SK-N-SH (cell line): ENCODE results near the gene FBLIM1. TPM values are rescaled to one million over a fixed set of nuclear protein-coding genes. Genes with fewer than 3 reads are reported as not detected.

Source experiments
- CTCF ChIA-PET: fragments of 300-600, 350-600 bp; formaldehyde crosslinking; extraction: SDS; loops from one replicate; lab custom pipeline; 2021; lab: Yijun Ruan, JAX
- POLR2A ChIA-PET: fragments of 350-600 bp; sonication (Branson Sonifier 250); formaldehyde crosslinking; extraction: SDS; loops from one replicate; lab custom pipeline; 2020; ENCODE audit warnings: antibody characterized with exemption, inconsistent platforms; lab: Yijun Ruan, JAX
- DNase-seq: peaks from one replicate; pipeline ENCODE4 v3.0.0; 2012
- H2AFZ ChIP-seq: fragments of 200-600 bp; sonication (generic); 2 replicates; pipeline ENCODE4 v1.8.1; 2016; ENCODE audit warnings: antibody characterized with exemption, mild to moderate bottlenecking, low read depth
- H3F3A ChIP-seq: fragments of 200-600 bp; sonication (generic); replicated peaks from 2 replicates; pipeline ENCODE3; 2016; ENCODE audit warnings: antibody characterized with exemption, mild to moderate bottlenecking; ENCODE audit not compliant: insufficient read depth
- H3K27ac ChIP-seq, 2 experiments: fragments of 200-500 bp in 1 of 2; fragments of 200-600 bp in 1 of 2; sonication (Bioruptor generic) in 1 of 2; sonication (generic), shearing (Covaris generic) in 1 of 2; 2 replicates each; pipeline versions ENCODE4 v1.5.1 to v1.6.1; 2014 to 2016; ENCODE audit warnings: low read depth in 2 of 2, inconsistent platforms in 1 of 2, low read length in 1 of 2, mild to moderate bottlenecking in 1 of 2, mixed read lengths in 1 of 2
- H3K27me3 ChIP-seq: fragments of 200-600 bp; sonication (generic), shearing (Covaris generic); 2 replicates; pipeline ENCODE4 v1.6.1; 2016; ENCODE audit warnings: mixed run types; ENCODE audit not compliant: insufficient read depth
- H3K36me3 ChIP-seq, 2 experiments: fragments of 200-500 bp in 1 of 2; fragments of 200-600 bp in 1 of 2; sonication (Bioruptor generic) in 1 of 2; sonication (generic) in 1 of 2; replicated peaks in 1 of 2; 2 replicates each; pipeline versions ENCODE3 to v1.5.1; 2014 to 2016; ENCODE audit warnings: low read length in 1 of 2, mild to moderate bottlenecking in 1 of 2; ENCODE audit not compliant: insufficient read depth in 2 of 2, control insufficient read depth in 1 of 2
- H3K4me1 ChIP-seq, 2 experiments: fragments of 200-500 bp in 1 of 2; fragments of 200-600 bp in 1 of 2; sonication (Bioruptor generic) in 1 of 2; sonication (generic), shearing (Covaris generic) in 1 of 2; 2 replicates each; pipeline versions ENCODE4 v1.5.1 to v1.6.1; 2014 to 2016; ENCODE audit warnings: low read depth in 1 of 2, low read length in 1 of 2, mixed run types in 1 of 2; ENCODE audit not compliant: insufficient read depth in 2 of 2, control insufficient read depth in 1 of 2
- H3K4me2 ChIP-seq: fragments of 200-600 bp; sonication (generic), shearing (Covaris generic); 2 replicates; pipeline ENCODE4 v1.6.1; 2017; ENCODE audit warnings: mixed run types
- H3K4me3 ChIP-seq, 2 experiments: fragments of 200-500 bp in 1 of 2; fragments of 200-600 bp in 1 of 2; sonication (Bioruptor generic) in 1 of 2; sonication (generic), shearing (Covaris generic) in 1 of 2; 2 replicates each; pipeline versions ENCODE4 v1.5.1 to v1.8.1; 2014 to 2016; ENCODE audit warnings: low read depth in 2 of 2, inconsistent platforms in 1 of 2, low read length in 1 of 2, mild to moderate bottlenecking in 1 of 2, mixed read lengths in 1 of 2, moderate library complexity in 1 of 2
- H3K79me2 ChIP-seq: fragments of 200-600 bp; sonication (generic); 2 replicates; pipeline ENCODE4 v1.8.1; 2017; ENCODE audit warnings: mild to moderate bottlenecking; ENCODE audit not compliant: insufficient read depth
- H3K9ac ChIP-seq: fragments of 200-600 bp; sonication (generic); 2 replicates; pipeline ENCODE4 v1.6.1; 2017; ENCODE audit warnings: mixed run types
- H3K9me2 ChIP-seq: fragments of 200-600 bp; sonication (generic); 2 replicates; pipeline ENCODE4 v1.6.1; 2017; ENCODE audit warnings: mixed run types
- H3K9me3 ChIP-seq: fragments of 200-600 bp; sonication (generic); 2 replicates; pipeline ENCODE4 v1.6.1; 2017; ENCODE audit warnings: mixed run types, mild to moderate bottlenecking, moderate library complexity
- H4K20me1 ChIP-seq: fragments of 200-600 bp; sonication (generic); 2 replicates; pipeline ENCODE4 v1.6.1; 2017; ENCODE audit warnings: mild to moderate bottlenecking, mixed run types; ENCODE audit not compliant: insufficient read depth
- CHD2 ChIP-seq: fragments of 150-350 bp; IDR thresholded peaks from 2 replicates; pipeline ENCODE4 v1.6.1; 2018; ENCODE audit warnings: low read length; ENCODE audit not compliant: partially characterized antibody
- ELF1 ChIP-seq: IDR thresholded peaks from 2 replicates; pipeline ENCODE4 v1.4.0; 2012
- EP300 ChIP-seq, 2 experiments: IDR thresholded peaks; 2 replicates each; pipeline versions ENCODE4 v1.4.0 to v1.6.1; 2012; ENCODE audit warnings: borderline replicate concordance in 1 of 2, low read depth in 1 of 2, low read length in 1 of 2
- FOSL2 ChIP-seq: IDR thresholded peaks from 2 replicates; pipeline ENCODE4 v1.4.0; 2012; ENCODE audit warnings: low read depth, mild to moderate bottlenecking, moderate library complexity, borderline replicate concordance
- GABPA ChIP-seq: IDR thresholded peaks from 2 replicates; pipeline ENCODE4 v1.4.0; 2012; ENCODE audit warnings: low read depth, mild to moderate bottlenecking
- NRF1 ChIP-seq: IDR thresholded peaks from 2 replicates; pipeline ENCODE4 v1.6.1; 2012; ENCODE audit warnings: low read depth, mild to moderate bottlenecking, low read length
- RFX5 ChIP-seq: IDR thresholded peaks from 2 replicates; pipeline ENCODE4 v1.6.1; 2012; ENCODE audit warnings: mild to moderate bottlenecking, improper control_type of control experiment, low read length
- TCF12 ChIP-seq: IDR thresholded peaks from 2 replicates; pipeline ENCODE4 v1.4.0; 2012
- YY1 ChIP-seq: IDR thresholded peaks from 2 replicates; pipeline ENCODE4 v1.4.0; 2012; ENCODE audit warnings: low read depth, mild to moderate bottlenecking
- WGBS: methylation state at CpG from one replicate; pipeline ENCODE4 v1.1.6; 2017; ENCODE audit warnings: low lambda C conversion rate; 5-methylcytosine and 5-hydroxymethylcytosine counted together
- polyA plus RNA-seq, 3 experiments: library from polyadenylated mRNA; depleted of rRNA; stranded (reverse); fragments of >200 nt; gene quantifications; 2 replicates each; pipeline ENCODE4 v1.2.3, GENCODE V29; 2012
- TF ChIP-seq, protein P1 (sequence below): IDR thresholded peaks from 2 replicates; pipeline ENCODE4 v1.4.0; 2012; ENCODE audit warnings: low read depth, borderline replicate concordance
- TF ChIP-seq, protein P2 (sequence below): IDR thresholded peaks from 2 replicates; pipeline ENCODE4 v1.6.1; 2012; ENCODE audit warnings: mild to moderate bottlenecking, low read depth, low read length, moderate library complexity
- TF ChIP-seq, protein P3 (sequence below): IDR thresholded peaks from 2 replicates; pipeline ENCODE4; 2012

The FBLIM1 gene
- polyA plus RNA-seq, 1 of the 3 experiments (the other 2 are of a cell fraction): 89.8 TPM

DNA sequence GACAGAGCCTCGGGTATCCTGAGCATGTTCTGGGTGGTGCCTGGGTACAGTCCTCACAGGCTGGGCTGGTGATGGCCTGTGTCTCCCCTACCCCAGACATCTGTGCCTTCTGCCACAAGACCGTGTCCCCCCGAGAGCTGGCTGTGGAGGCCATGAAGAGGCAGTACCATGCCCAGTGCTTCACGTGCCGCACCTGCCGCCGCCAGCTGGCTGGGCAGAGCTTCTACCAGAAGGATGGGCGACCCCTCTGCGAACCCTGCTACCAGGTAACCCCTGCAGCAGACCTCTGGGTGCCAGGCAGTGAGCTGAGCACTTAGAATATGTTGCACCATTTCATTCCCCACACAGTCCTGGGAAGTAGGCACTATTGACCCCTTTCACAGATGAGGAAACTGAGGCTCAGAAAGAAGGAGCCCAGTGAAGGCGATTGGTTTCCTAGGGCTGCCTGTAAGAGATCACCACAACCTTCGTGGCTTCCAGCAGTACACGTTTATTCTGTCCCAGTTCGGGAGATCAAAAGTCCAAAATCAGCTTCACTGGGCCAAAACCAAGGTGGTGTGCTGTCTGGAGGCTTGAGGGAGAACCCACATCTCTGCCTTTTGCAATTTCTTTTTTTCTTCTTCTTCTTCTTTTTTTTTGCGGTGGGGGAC is 11.8 kb downstream of the FBLIM1 start:
- peaks cover 48 to 56% of the 10 kb centered on the region in 2 experiments for H3K36me3 ChIP-seq

DNA sequence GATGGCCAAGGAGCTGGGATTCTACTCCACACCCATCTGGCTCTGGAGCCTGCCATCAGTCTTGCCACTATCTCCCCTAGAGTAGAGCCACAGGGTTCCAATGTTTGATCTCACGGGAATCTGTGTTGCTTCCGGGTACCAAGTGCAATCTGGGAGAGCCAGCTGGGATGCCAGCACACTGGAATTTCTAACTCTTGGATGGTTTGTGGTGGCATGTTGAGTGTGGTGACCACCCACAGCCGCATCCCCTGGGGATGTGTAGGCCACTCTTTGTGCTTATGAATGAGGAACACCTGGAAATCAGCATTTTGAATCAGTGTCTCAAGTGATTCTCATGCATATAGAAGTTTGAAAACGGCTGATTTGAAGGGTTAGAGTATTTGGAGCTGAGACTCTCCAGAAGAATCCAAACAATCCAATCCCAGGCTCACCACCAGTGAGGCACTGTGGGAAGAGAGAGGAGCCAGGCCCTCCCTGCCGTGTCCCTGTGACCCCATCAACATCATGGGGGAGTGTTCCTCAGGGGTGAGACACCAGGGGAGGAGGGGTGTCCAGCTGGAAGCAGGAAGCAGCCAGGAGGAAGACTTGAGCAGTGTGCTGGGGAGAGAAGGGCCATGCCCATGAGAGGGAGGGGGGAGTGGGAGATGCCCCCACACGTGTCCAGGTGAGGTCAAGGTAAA is 13.4 kb downstream of the FBLIM1 start:
- no peak overlapping the region for H3K9ac ChIP-seq
- H3K4me2 ChIP-seq: no peak overlapping the region
- H3K79me2 ChIP-seq: peaks cover 6% of the 10 kb centered on the region; the same call in 1 of the 2 replicates
- H3K9me2 ChIP-seq: no peaks in the 10 kb centered on the region
- H3K4me1 ChIP-seq: no peaks in the 10 kb centered on the region
- TF ChIP-seq NRF1: no peak
- TF ChIP-seq ELF1: no peak
- TF ChIP-seq RFX5: no peak
- no peak for TF ChIP-seq GABPA
- TF ChIP-seq YY1: no peak
- TF ChIP-seq, protein P1, sequence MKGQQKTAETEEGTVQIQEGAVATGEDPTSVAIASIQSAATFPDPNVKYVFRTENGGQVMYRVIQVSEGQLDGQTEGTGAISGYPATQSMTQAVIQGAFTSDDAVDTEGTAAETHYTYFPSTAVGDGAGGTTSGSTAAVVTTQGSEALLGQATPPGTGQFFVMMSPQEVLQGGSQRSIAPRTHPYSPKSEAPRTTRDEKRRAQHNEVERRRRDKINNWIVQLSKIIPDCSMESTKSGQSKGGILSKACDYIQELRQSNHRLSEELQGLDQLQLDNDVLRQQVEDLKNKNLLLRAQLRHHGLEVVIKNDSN: no peak
- H3K36me3 ChIP-seq: peaks cover 49 to 55% of the 10 kb centered on the region in 2 experiments
- no peak overlapping the region for H2AFZ ChIP-seq
- DNase-seq: no peak
- H3K27me3 ChIP-seq: no peaks in the 10 kb centered on the region
- no peak overlapping the region for H3K4me3 ChIP-seq
- ChIA-PET POLR2A (interaction anchor here (1.4 kb wide), 1 partner anchor 9 kb away, joined by 3 read pairs; no protein-coding TSS in a partner anchor), CTCF (interaction anchor here (4.8 kb wide), 1 partner anchor 20 kb away, joined by 21 read pairs; no protein-coding TSS in a partner anchor)
- H4K20me1 ChIP-seq: no peaks in the 10 kb centered on the region
- H3K9me3 ChIP-seq: no peaks in the 10 kb centered on the region
- peaks cover 7% of the 10 kb centered on the region for H3F3A ChIP-seq
- WGBS: 77% methylated on average over 6 of the region's 6 CpGs
- H3K27ac ChIP-seq: no peak overlapping the region

More for the DNA sequence above, 11.8 kb downstream of the FBLIM1 start:
- H3K4me3 ChIP-seq: no peak overlapping the region
- no peak for TF ChIP-seq ELF1
- no peak for TF ChIP-seq CHD2
- TF ChIP-seq FOSL2: no peak
- TF ChIP-seq, protein P2, sequence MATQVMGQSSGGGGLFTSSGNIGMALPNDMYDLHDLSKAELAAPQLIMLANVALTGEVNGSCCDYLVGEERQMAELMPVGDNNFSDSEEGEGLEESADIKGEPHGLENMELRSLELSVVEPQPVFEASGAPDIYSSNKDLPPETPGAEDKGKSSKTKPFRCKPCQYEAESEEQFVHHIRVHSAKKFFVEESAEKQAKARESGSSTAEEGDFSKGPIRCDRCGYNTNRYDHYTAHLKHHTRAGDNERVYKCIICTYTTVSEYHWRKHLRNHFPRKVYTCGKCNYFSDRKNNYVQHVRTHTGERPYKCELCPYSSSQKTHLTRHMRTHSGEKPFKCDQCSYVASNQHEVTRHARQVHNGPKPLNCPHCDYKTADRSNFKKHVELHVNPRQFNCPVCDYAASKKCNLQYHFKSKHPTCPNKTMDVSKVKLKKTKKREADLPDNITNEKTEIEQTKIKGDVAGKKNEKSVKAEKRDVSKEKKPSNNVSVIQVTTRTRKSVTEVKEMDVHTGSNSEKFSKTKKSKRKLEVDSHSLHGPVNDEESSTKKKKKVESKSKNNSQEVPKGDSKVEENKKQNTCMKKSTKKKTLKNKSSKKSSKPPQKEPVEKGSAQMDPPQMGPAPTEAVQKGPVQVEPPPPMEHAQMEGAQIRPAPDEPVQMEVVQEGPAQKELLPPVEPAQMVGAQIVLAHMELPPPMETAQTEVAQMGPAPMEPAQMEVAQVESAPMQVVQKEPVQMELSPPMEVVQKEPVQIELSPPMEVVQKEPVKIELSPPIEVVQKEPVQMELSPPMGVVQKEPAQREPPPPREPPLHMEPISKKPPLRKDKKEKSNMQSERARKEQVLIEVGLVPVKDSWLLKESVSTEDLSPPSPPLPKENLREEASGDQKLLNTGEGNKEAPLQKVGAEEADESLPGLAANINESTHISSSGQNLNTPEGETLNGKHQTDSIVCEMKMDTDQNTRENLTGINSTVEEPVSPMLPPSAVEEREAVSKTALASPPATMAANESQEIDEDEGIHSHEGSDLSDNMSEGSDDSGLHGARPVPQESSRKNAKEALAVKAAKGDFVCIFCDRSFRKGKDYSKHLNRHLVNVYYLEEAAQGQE: no peak
- no peak for TF ChIP-seq RFX5
- TF ChIP-seq, protein P3, sequence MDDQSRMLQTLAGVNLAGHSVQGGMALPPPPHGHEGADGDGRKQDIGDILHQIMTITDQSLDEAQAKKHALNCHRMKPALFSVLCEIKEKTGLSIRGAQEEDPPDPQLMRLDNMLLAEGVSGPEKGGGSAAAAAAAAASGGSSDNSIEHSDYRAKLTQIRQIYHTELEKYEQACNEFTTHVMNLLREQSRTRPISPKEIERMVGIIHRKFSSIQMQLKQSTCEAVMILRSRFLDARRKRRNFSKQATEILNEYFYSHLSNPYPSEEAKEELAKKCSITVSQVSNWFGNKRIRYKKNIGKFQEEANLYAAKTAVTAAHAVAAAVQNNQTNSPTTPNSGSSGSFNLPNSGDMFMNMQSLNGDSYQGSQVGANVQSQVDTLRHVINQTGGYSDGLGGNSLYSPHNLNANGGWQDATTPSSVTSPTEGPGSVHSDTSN: no peak
- no peak for TF ChIP-seq TCF12
- no peak for TF ChIP-seq EP300 (IDR thresholded peaks at IDR 0.05; ENCODE audit: borderline replicate concordance in 1 of 2, low read depth in 1 of 2, low read length in 1 of 2)
- TF ChIP-seq NRF1: no peak
- H4K20me1 ChIP-seq: no peaks in the 10 kb centered on the region
- H3K4me1 ChIP-seq: no peaks in the 10 kb centered on the region
- WGBS: 96% methylated on average over 7 of the region's 14 CpGs
- DNase-seq: no peak
- CTCF ChIA-PET: interaction anchor here (4.8 kb wide), 1 partner anchor 22 kb away, joined by 21 read pairs; no protein-coding TSS in a partner anchor
- H3K4me2 ChIP-seq: no peak overlapping the region
- no peak overlapping the region for H3K9ac ChIP-seq
- POLR2A ChIA-PET: interaction anchor here (0.6 kb wide), 1 partner anchor 79 kb away, joined by 3 read pairs; no protein-coding TSS in a partner anchor
- H3K27ac ChIP-seq: no peak overlapping the region
- no peak overlapping the region for H2AFZ ChIP-seq
- peaks cover 7% of the 10 kb centered on the region for H3F3A ChIP-seq
- H3K79me2 ChIP-seq: peaks cover 14% of the 10 kb centered on the region; the same call in 1 of the 2 replicates
- H3K27me3 ChIP-seq: no peaks in the 10 kb centered on the region
- no peaks in the 10 kb centered on the region for H3K9me2 ChIP-seq
- no peaks in the 10 kb centered on the region for H3K9me3 ChIP-seq
